ENCODE results near the gene BRF1. TPM values are rescaled to one million over a fixed set of nuclear protein-coding genes. Genes with fewer than 3 reads are reported as not detected.
"Not testable (repeated sequence)": the region's sequence is repeated elsewhere in the genome, so short reads cannot be mapped to it uniquely, and the experiment has no call there.

The BRF1 gene
- polyA plus RNA-seq, 1 donor: 29.7 TPM

DNA sequence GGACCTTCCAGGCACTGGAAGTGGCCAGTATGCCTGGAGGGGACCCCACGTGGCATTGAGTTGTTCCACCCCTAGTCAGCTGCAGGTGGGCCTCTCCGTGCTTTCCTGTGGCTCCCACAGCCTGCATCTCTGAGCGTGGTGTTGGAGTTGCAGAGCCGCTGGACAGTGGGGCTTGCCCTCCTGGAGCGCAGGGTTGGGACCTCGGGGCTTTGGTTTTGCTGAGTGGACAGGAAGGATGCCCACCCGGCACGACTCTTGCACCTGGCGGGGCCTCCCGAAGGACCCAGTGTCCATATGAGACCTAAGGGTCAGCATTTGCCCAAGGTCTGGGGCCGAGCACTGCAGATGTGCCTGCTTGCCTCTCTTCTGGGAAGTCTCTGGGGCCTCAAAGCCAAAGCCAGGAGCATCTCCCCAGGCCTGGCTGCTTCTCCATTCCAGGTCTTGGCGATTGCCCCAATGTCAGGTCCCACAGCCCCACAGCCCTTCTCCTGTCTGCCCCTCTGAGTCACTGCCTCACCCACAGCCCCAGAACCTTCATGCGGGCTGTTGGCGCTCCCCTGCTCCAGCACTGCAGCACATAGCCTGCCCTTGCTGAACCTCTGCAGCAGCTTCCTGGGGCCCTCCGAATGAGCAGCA lies 15.3 kb upstream of the BRF1 start:
- DNase-seq: no peak

DNA sequence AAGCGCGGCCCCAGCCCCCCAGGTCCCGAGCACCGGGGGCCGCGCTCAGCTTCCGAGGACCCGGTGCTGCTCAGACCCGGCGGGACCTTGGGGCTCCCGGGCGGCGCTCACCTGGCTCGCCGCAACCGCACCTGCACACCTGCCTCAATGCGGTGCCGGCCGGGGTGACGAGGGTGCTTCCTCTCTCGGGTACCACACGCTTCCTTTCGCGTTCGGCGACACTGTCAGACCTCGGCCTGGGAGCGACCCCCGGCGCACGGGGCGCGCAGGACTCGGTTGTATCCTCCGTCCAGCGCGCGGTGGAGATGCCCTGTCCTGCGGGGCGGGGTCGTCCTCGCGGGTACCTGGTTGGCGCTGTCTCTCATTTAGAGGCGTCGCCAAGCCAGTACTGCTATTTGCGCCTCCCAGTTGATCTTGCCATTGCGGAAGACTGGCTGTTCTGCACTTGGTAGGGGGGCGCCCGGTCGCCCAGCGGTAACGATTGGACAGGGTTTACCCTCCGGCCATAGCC lies 14.5 kb upstream of the BRF1 start:
- DNase-seq: no peak

DNA sequence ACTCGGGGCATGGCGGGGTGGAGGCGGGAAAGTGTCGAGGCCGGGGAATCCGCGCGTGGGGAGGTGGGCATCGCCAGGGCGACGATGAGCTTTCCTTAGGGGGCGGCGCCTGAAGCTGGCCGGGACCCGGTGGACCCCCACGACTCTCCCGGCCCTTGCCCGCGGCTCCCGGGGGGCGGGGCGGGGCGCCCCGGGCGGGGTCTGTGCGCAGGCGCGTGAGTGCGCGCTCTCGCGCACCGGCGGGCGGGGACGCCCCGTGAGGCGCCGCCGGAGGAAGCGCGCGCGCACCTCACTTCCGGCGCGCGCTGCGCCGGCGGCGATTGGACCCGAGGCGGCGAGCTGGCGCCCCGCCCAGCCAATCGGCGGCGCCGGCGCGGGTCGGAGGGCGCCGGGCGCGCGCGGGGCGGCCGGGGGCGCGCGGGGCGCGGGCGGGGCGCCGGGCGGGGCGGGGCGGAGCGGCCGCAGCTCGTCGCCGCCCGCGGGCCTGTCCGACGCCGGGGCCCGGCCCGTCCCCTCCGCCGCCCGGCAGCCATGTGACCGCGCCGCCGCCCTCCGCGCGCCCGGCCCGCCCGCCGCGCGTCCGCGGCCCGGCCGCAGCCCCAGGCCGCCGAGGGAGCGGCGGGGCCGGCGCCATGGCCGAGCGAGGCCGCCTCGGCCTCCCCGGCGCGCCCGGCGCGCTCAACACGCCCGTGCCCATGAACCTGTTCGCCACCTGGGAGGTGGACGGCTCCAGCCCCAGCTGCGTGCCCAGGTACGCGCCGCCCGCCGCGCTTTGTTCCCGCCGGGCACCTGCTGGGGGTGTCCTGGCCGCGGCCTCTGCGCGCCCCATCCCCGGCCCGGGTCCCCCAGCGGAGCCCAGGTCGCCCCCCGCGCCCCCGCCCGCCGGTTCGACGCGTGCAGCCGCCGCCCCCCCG lies 13.7 kb upstream of the BRF1 start, which contains the start of gene PACS2:
PACS2 (plus strand) TSS at position 462 of the 914 bp plus-strand sequence; CDS start at position 633, 171 bp downstream.
- DNase-seq: peak; percentile 95

DNA sequence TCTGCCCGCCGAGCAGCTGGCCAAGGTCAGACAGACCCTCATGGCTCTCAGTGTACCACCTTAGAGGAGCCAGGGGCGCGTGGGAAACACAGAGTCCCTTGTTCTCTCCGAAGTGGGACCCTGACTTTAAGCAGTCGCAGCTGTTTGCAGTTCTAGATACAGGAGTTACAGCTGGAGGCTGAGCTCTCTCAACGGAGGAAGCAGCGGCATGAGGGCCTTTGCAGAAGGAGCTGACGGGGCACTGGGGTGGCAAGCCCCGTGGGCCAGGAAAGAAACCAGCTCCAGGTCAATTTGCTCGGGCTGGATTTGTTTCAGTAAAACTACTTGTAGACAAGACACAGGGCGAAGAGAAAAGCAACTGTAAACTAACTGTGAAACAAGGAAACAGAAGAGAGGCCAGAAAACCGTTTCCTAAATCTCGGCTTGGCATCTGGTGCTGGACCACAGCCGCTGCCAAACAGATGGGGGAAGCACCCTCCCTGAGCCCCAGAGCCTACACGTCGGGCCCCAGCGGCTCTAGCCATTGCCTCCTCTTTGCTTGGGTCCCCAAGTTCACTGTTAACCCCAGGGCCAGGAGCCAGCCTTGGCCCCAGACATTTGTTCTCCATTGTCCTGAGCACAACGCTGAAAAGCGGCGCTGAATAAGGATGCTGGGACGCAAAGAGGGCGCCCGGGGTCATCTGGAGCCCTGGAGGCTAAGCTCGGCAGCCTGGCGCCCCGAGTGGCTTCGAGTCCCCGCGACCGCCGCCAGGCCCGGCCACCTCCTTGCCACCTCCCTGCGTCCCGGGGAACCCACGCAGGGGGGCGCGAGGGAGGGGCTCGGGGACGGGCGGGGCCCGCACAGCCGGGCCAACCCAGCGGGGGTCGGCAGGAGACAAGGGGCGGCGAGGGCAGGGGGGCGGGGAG lies 12.8 kb upstream of the BRF1 start:
- peak; percentile 34 for DNase-seq

DNA sequence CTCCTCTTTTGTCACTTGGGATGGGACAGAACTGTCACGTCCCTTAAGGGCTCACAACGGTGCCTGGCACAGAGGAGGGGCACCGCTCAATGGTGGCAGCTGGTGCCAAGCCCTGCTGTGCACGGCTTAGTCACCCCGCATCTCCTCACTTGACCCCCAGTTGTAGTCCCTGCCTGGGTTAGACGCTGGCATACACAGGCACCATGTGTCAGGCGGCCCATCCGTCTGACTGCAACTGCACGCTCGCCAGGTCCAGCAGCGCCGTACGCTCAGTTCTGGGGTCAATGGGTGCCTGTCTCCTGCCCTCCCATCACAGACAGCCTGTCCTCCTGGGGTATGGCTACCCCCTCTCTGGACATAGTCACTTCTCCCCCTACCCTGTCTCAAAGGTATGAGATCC lies 12.2 kb upstream of the BRF1 start:
- no peak for DNase-seq

DNA sequence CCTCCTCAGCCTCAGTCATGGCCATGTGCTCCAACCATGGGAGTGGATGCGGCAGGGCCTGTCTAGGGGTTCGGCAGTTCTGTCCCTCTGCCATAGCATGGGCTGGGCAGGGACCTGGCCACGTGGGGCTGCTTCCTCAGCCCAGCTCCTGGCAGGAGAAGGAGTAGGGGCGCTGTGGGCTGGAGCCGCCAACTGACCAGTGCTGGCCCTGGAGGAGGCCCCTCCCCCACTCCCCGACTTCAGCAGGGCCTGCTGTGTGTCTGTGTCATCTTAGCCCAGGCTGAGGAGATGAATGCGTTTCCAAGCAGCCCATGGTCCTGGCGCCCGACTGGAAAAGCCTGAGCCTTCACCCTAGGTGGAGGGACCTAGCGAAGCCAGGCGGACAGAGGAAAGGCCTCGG lies 11.0 kb upstream of the BRF1 start:
- no peak for DNase-seq

DNA sequence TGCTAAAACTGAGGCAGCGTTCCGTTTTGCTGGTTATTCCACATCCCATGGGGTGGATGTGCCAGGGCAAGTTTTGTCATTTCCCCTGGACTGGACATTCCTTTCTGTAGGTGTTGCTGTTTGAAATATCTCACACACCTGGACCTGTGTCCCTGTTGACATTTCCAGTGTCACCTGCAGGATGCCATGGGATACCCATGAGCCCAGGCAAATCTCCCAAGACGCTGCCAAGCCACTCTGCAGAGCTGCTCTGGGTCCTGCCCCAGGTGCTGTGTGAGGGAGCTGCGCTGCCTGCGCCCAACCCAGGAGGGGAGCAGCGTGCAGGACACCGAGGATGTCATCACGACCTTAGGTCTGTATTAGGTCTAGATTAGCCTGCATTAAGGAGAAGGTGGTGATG lies 8.6 kb upstream of the BRF1 start:
- DNase-seq: no peak

DNA sequence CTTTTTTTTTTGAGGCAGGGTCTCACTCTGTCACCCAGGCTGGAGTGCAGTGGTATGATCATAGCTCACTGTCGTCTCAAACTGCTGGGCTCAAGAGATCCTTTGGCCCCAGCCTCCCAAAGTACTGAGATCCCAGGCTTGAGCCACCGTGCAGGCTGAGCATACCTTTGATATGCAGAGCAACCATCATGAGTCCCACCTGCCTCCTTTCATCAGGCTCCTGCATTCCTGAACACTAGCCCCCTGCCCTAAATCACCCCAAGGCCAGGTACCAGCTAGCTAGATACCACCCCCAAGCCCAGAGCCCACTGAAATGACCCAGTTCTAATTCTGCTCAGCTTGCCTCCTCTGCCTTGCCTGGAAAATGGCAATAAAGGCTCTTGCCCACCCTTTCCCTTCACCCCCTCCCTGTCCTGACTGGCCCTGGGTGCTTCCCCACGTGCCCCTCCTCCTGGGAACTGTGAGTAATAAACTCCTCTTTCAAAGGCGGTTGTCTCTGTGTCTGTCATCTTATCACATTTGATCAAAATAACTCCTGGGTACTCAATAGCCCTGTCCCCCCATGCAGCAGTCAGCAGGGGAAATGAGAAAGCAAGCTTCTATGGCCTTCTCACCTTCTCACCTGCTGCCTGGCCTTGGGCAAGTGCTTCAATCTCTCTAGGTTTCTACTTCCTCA lies 6.4 kb upstream of the BRF1 start:
- no peak for DNase-seq

DNA sequence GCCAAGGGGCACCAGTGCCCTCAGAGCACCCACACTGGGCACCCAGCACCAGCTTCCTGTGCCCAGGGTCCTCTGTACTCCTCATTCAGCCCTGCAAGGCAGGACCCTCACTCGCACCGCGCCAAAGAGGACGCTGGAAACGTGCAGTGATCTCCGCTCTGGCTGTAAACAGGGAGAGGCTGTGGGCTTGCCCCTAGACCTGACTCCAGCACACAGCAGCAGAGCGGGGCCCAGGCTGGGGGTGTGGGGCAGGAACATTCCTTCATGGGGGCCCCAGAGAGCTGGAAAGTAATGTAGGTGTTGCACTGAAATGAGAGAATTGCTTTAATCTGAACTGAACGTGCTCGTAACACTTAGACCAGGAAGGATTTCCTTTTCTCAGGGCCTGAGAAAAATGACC lies 5.0 kb upstream of the BRF1 start:
- DNase-seq: no peak

DNA sequence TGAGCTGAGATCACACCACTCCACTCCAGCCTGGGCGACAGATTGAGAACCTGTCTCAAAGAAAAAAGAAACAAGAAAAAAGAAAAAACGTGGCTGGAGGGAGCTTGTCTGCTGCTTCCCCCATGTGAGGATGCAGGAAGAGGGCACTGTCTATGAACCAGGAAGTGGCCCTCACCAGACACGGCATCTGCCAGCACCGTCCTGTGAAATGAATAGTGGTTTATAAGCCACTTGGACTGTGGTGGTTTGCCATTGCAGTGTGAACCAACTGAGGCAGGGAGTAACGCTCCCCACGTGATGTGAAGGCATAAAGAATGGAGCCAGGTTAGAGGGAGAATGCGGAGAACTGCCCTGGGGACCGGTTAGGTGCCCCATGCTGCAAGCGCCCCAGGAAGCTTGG lies 4.5 kb upstream of the BRF1 start:
- DNase-seq: no peak

DNA sequence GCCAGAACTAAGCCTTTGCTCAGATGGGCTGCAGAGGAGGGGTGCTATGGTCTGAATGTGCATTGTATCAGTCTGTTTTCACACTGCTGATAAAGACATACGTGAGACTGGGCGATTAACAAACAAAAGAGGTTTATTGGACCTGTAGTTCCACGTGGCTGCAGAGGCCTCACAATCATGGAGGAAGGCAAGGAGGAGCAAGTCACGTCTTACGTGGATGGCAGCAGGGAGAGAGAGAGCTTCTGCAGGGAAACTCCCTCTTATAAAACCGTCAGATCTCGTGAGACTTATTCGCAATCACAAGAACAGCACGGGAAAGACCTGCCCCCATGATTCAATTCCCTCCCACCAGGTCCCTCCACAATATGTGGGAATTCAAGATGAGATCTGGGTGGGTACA lies 3.8 kb upstream of the BRF1 start:
- DNase-seq: no peak

DNA sequence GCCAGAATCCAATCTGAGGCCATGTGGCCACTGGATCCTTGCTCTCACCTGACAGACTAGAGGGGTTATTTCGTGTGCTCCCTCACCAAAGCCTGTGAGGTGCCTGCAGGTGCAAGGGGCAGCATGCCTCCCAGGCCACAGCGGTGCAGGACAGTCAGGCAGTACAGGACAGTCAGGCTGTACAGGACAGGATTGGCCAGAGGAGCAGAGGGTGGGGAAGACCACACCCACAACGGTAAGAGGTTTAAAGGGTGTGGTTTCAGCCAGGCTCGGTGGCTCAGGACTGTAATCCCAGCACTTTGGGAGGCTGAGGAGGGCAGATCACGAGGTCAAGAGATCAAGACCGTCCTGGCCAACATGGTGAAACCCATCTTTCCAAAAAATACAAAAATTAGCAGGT lies 3.1 kb upstream of the BRF1 start:
- no peak for DNase-seq

DNA sequence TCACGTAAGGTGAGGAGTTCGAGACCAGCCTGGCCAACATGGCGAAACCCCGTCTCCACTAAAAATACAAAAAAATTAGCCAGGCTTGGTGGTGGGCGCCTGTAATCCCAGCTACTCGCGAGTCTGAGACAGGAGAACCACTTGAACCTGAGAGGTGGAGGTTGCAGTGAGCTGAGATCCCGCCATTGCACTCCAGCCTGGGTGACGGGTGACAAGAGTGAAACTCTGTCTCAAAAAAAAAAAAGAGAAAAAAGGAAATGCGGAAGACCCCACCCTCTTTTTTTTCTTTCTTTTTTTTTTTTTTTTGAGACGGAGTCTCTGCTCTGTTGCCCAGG lies 1.1 kb upstream of the BRF1 start:
- not testable (repeated sequence) for DNase-seq

DNA sequence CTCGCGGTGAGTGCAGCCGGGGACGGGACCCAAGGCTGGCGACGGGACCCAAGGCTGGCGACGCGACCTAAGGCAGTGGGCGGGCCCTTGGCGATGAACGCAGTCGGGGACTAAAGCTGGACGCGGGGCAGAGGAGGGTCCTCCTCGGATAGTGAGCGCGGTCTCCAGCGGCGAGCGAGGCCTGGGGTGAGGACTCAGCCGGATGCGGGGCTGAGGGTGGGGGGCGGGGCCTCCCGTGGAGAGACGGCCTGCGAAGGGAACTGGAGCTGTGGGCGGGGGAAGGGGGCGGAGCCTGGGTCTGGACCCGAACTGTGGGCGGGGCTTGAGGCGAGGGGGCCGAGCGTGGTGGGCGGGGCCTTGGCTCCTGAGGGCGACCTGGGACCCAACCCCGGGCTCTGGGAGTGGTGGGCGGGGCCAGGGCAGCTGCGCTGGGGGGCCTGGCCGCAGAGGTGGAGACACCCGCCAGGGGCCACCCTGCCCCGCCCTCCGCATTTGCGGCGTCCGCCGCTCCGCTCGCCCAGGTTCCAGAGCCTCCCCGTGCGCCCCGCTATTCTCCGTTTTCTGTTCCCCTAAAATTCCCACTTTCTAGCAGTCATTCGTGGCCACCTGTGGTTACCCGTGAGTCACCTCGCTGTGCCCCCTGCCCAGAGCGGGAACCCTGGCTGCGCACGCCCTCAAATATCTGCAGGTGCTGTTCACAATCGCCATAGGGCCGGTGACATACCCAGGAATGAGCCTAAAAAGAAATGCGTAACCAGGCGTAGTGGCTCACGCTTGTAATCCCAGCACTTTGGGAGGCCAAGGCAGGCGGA lies 508 bp upstream of the BRF1 start:
- DNase-seq: peak; percentile 95

DNA sequence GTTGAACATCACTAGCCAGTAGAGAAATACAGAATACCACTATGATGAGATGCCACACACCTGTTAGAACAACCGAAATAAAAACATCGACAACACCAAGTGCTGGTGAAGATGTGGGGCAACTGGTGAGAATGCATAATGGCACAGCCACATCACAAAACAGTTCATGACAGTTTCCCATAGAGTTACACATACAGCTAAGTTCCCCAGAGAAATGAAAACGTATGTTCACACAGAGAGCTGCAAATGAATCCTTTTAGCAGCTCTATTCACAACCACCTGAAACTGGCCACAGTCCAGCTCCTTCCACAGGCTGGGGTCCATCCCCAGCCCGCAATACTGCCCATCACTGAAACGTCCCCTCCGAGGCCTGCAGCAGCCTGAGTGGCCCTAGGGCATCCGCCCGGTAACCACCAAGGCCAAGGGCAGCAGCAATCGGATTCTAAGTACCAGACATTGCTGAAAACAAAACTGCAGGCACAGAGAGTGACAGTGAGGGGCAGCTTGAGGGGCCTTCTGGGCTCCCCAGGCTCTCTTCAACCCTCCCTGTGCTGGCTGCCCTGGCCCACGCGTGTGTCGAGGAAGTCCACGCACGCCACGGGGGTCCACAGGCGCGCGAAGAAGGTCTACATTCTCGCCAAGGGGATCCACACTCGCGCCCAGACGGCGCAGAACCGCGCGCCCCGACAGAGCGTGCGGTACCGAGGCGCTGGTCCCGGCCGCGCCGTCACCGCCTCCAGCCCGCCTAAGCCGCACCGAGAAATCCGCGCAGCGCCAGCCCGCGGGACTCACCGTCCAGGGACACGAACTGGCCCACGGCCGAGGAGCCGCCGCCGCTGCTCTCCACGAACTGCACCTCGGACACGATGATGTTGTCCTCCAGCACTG lies 903 bp downstream of the BRF1 start:
- DNase-seq: no peak

DNA sequence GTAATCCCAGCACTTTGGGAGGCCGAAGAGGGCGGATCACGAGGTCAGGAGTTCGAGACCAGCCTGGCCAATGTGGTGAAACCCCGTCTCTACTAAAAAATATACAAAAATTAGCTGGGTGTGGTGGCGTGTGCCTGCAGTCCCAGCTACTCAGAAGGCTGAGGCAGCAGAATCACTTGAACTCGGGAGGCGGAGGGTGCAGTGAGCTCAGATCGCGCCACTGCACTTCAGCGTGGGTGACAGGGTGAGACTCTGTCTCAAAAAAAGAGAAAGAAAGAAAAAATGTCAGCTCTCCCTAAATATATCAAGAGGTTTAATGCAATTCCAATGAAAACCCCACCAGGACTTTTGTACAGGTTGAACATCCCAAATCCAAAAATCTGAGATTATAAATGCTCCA lies 3.5 kb downstream of the BRF1 start:
- DNase-seq: not testable (repeated sequence)

DNA sequence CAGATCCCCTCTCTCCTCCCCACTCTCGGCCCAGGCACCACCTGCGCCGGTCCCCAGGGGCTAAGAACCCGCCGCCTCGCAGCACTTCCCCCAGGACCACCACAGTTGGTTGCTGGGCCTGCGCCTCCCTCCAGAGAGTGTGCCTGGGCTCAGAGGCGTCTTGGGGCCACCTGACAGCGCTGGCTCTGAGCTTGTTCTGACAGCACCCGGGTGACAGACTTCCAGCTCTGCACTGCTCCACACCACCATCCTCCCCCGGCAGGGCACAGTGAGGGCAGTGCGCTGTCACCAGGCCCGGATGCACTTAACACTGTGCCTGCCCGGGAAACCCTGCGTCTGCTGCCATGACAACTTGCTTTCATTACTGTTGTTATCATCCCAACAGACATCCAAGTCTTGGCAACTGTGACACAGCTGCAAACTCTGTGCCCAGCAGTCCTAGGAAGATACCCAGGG lies 6.6 kb downstream of the BRF1 start:
- DNase-seq: no peak

DNA sequence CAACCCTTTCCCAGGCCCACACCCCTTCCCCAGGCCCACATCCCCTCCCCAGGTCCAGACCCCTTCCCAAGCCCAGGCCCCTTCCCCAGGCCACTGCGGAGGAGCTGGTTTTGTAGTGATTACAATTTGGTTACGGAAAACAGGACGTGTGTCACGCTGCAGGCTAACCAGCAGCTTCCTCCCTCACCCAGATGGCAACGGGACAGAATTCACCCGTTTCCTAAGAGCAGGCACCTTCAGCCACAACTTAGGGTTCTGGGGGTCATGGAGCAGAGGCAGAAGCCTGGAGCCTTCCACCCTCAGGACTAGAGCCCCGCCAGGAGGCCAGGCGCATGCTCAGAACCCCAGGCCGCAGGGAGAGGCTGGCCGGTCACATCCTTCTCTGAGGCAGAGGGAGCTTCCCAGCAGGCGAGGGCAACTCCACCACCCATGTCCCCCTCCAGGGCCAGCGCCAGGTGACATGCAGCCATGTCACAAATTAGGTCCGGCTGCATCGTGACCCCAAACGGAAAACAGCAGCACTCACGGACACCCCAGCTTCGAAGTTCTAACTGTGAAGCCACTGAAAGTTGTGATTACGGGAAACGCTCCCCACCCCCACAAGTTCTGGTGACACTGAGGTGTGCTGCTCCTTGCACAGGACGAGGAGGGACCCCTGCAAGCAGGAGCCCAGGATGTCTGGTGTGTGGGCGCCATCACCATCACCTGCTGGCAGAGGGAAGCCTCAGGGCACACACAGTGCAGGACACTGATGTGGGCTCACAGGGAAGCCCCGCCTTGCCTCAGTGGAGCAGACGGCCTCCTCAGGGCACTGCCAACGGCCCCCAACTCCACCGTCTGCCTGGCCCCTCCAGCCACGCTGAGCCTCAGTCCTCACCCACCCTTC lies 7.7 kb downstream of the BRF1 start:
- DNase-seq: no peak

Measured in hindlimb muscle (tissue), 1 donor.